ENCODE measurements around the gene PPBP.

GRCh38 chr4:74031576-74031975 lies 43.6 kb upstream of the PPBP start:
- no peak for TF ChIP-seq CTCF (optimal IDR thresholded peaks at IDR 0.05 in 1 of 3, IDR thresholded peaks at IDR 0.05 in 1 of 3, conservative IDR thresholded peaks at IDR 0.05 in 1 of 3; ENCODE audit: extremely low read depth in 1 of 3, insufficient read depth in 2 of 3, low read length in 3 of 3)
- no peak for TF ChIP-seq EZH2 (IDR thresholded peaks at IDR 0.05; ENCODE audit: low read length)

Measured in keratinocyte (primary cell).